SK-N-SH (cell line): Measurements from ENCODE around the gene GAS6. TPM values are rescaled to one million over a fixed set of nuclear protein-coding genes. Genes with fewer than 3 reads are reported as not detected.

Experiments used
- CTCF ChIA-PET: fragments of 300-600, 350-600 bp; formaldehyde crosslinking; extraction: SDS; loops from one replicate; lab custom pipeline; 2021; lab: Yijun Ruan, JAX
- POLR2A ChIA-PET: fragments of 350-600 bp; sonication (Branson Sonifier 250); formaldehyde crosslinking; extraction: SDS; loops from one replicate; lab custom pipeline; 2020; ENCODE audit warnings: antibody characterized with exemption, inconsistent platforms; lab: Yijun Ruan, JAX
- DNase-seq: peaks from one replicate; pipeline ENCODE4 v3.0.0; 2012
- H2AFZ ChIP-seq: fragments of 200-600 bp; sonication (generic); 2 replicates; pipeline ENCODE4 v1.8.1; 2016; ENCODE audit warnings: antibody characterized with exemption, mild to moderate bottlenecking, low read depth
- H3F3A ChIP-seq: fragments of 200-600 bp; sonication (generic); replicated peaks from 2 replicates; pipeline ENCODE3; 2016; ENCODE audit warnings: antibody characterized with exemption, mild to moderate bottlenecking; ENCODE audit not compliant: insufficient read depth
- H3K27ac ChIP-seq, 2 experiments: fragments of 200-500 bp in 1 of 2; fragments of 200-600 bp in 1 of 2; sonication (Bioruptor generic) in 1 of 2; sonication (generic), shearing (Covaris generic) in 1 of 2; 2 replicates each; pipeline versions ENCODE4 v1.5.1 to v1.6.1; 2014 to 2016; ENCODE audit warnings: low read depth in 2 of 2, inconsistent platforms in 1 of 2, low read length in 1 of 2, mild to moderate bottlenecking in 1 of 2, mixed read lengths in 1 of 2
- H3K27me3 ChIP-seq: fragments of 200-600 bp; sonication (generic), shearing (Covaris generic); 2 replicates; pipeline ENCODE4 v1.6.1; 2016; ENCODE audit warnings: mixed run types; ENCODE audit not compliant: insufficient read depth
- H3K36me3 ChIP-seq, 2 experiments: fragments of 200-500 bp in 1 of 2; fragments of 200-600 bp in 1 of 2; sonication (Bioruptor generic) in 1 of 2; sonication (generic) in 1 of 2; replicated peaks in 1 of 2; 2 replicates each; pipeline versions ENCODE3 to v1.5.1; 2014 to 2016; ENCODE audit warnings: low read length in 1 of 2, mild to moderate bottlenecking in 1 of 2; ENCODE audit not compliant: insufficient read depth in 2 of 2, control insufficient read depth in 1 of 2
- H3K4me1 ChIP-seq, 2 experiments: fragments of 200-500 bp in 1 of 2; fragments of 200-600 bp in 1 of 2; sonication (Bioruptor generic) in 1 of 2; sonication (generic), shearing (Covaris generic) in 1 of 2; 2 replicates each; pipeline versions ENCODE4 v1.5.1 to v1.6.1; 2014 to 2016; ENCODE audit warnings: low read depth in 1 of 2, low read length in 1 of 2, mixed run types in 1 of 2; ENCODE audit not compliant: insufficient read depth in 2 of 2, control insufficient read depth in 1 of 2
- H3K4me2 ChIP-seq: fragments of 200-600 bp; sonication (generic), shearing (Covaris generic); 2 replicates; pipeline ENCODE4 v1.6.1; 2017; ENCODE audit warnings: mixed run types
- H3K4me3 ChIP-seq, 2 experiments: fragments of 200-500 bp in 1 of 2; fragments of 200-600 bp in 1 of 2; sonication (Bioruptor generic) in 1 of 2; sonication (generic), shearing (Covaris generic) in 1 of 2; 2 replicates each; pipeline versions ENCODE4 v1.5.1 to v1.8.1; 2014 to 2016; ENCODE audit warnings: low read depth in 2 of 2, inconsistent platforms in 1 of 2, low read length in 1 of 2, mild to moderate bottlenecking in 1 of 2, mixed read lengths in 1 of 2, moderate library complexity in 1 of 2
- H3K79me2 ChIP-seq: fragments of 200-600 bp; sonication (generic); 2 replicates; pipeline ENCODE4 v1.8.1; 2017; ENCODE audit warnings: mild to moderate bottlenecking; ENCODE audit not compliant: insufficient read depth
- H3K9ac ChIP-seq: fragments of 200-600 bp; sonication (generic); 2 replicates; pipeline ENCODE4 v1.6.1; 2017; ENCODE audit warnings: mixed run types
- H3K9me2 ChIP-seq: fragments of 200-600 bp; sonication (generic); 2 replicates; pipeline ENCODE4 v1.6.1; 2017; ENCODE audit warnings: mixed run types
- H3K9me3 ChIP-seq: fragments of 200-600 bp; sonication (generic); 2 replicates; pipeline ENCODE4 v1.6.1; 2017; ENCODE audit warnings: mixed run types, mild to moderate bottlenecking, moderate library complexity
- H4K20me1 ChIP-seq: fragments of 200-600 bp; sonication (generic); 2 replicates; pipeline ENCODE4 v1.6.1; 2017; ENCODE audit warnings: mild to moderate bottlenecking, mixed run types; ENCODE audit not compliant: insufficient read depth
- CHD2 ChIP-seq: fragments of 150-350 bp; IDR thresholded peaks from 2 replicates; pipeline ENCODE4 v1.6.1; 2018; ENCODE audit warnings: low read length; ENCODE audit not compliant: partially characterized antibody
- ELF1 ChIP-seq: IDR thresholded peaks from 2 replicates; pipeline ENCODE4 v1.4.0; 2012
- GATA2 ChIP-seq: sonication (generic); formaldehyde crosslinking; IDR thresholded peaks from 2 replicates; pipeline ENCODE4 v1.5.0; 2020; ENCODE audit warnings: mild to moderate bottlenecking, missing genetic modification reagents
- MXI1 ChIP-seq: IDR thresholded peaks from 2 replicates; pipeline ENCODE4 v1.6.1; 2012; ENCODE audit warnings: mild to moderate bottlenecking, low read depth, low read length, improper control_type of control experiment
- POLR2AphosphoS5 ChIP-seq: IDR thresholded peaks from 2 replicates; pipeline ENCODE4 v1.6.1; 2012; ENCODE audit warnings: low read depth, low read length
- RAD21 ChIP-seq: IDR thresholded peaks from 2 replicates; pipeline ENCODE4 v1.6.1; 2012; ENCODE audit warnings: mild to moderate bottlenecking, low read length
- SMC3 ChIP-seq: IDR thresholded peaks from 2 replicates; pipeline ENCODE4 v1.6.1; 2012; ENCODE audit warnings: low read depth, low read length, improper control_type of control experiment
- TCF12 ChIP-seq: IDR thresholded peaks from 2 replicates; pipeline ENCODE4 v1.4.0; 2012
- WGBS: methylation state at CpG from one replicate; pipeline ENCODE4 v1.1.6; 2017; ENCODE audit warnings: low lambda C conversion rate; 5-methylcytosine and 5-hydroxymethylcytosine counted together
- polyA plus RNA-seq, 3 experiments: library from polyadenylated mRNA; depleted of rRNA; stranded (reverse); fragments of >200 nt; gene quantifications; 2 replicates each; pipeline ENCODE4 v1.2.3, GENCODE V29; 2012
- TF ChIP-seq, protein P1 (sequence below): IDR thresholded peaks from 2 replicates; pipeline ENCODE4 v1.4.0; 2012; ENCODE audit warnings: low read depth, borderline replicate concordance
- TF ChIP-seq, protein P2 (sequence below): fragments of 200-600 bp; sonication (generic); IDR thresholded peaks from 2 replicates; pipeline ENCODE4 v1.6.1; 2017; ENCODE audit warnings: antibody characterized with exemption, mild to moderate bottlenecking, moderate library complexity
- TF ChIP-seq, protein P3 (sequence below): IDR thresholded peaks from 2 replicates; pipeline ENCODE4 v1.6.1; 2012; ENCODE audit warnings: mild to moderate bottlenecking, low read depth, low read length, moderate library complexity
- TF ChIP-seq, protein P4 (sequence below): IDR thresholded peaks from 2 replicates; pipeline ENCODE4 v1.4.0; 2012; ENCODE audit warnings: low read depth, borderline replicate concordance

GAS6 gene
- polyA plus RNA-seq, 1 of the 3 experiments (the other 2 are of a cell fraction), result 380 TPM

DNA sequence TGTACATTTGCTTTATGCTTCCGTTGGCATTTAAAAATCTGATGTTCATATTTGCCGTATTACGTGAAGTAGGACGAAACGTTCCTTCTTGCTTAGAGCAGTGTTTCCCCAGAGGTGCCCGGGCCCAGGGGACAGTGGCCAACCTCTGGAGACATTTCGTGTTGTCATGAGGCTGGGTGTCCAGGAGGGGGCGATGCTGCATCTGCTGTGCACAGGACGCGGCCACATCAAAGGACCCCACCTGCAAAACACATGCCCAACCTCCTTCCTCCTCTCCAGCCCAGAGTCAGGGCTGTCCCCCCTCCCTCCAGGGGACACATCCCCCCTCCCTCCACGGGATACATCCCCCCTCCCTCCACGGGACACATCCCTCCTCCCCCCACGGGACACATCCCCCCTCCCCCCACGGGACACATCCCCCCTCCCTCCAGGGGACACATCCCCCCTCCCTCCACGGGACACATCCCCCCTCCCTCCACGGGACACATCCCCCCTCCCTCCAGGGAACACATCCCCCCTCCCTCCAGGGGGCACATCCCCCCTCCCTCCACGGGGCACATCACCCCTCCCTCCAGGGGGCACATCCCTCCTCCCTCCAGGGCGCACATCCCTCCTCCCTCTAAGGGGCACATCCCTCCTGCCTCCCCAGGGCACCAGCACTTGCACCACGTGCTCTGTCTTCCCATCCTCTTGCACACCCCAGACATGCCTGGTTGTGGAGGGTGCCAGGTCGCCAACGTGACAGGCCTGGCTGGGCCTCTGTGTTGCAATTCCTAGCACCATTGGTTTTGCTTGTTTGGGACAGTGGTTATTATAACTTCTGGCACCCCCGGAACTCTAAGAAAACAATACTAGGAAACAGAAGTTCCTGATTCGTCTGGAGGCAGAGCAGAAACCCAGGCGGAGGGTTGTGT is 46.7 kb downstream of the GAS6 start:
- no peaks in the 10 kb centered on the region for H3K9me3 ChIP-seq
- H3K9me2 ChIP-seq, result no peaks in the 10 kb centered on the region
- no peaks in the 10 kb centered on the region for H3K27me3 ChIP-seq
- peaks cover 36 to 52% of the 10 kb centered on the region in 2 experiments; a peak in 3 of 4 replicates for H3K4me1 ChIP-seq
- H3K4me3 ChIP-seq, result peak overlapping the region in 1 of 2 experiments; percentile 40; a peak in 1 of 4 replicates
- H3K79me2 ChIP-seq, result no peaks in the 10 kb centered on the region; the same call in 1 of the 2 replicates
- peak overlapping the region; percentile 37; the same call in 1 of the 2 replicates for H3K4me2 ChIP-seq
- H2AFZ ChIP-seq, result no peak overlapping the region
- WGBS, result 28% methylated on average over 20 of the region's 24 CpGs
- POLR2A ChIA-PET, result no interaction called here
- peaks cover 30% of the 10 kb centered on the region for H3F3A ChIP-seq
- no peak overlapping the region for H3K9ac ChIP-seq
- CTCF ChIA-PET, result interaction anchor here (0.7 to 2.6 kb wide), 15 partner anchors 10 to 419 kb away, joined by 3 to 13 read pairs (median 3); no protein-coding TSS in a partner anchor
- peak overlapping the region in 1 of 2 experiments; percentile 60; a peak in 2 of 4 replicates for H3K27ac ChIP-seq
- peak; percentile 91 for DNase-seq
- no peaks in the 10 kb centered on the region for H4K20me1 ChIP-seq
- peaks cover 0 to 4% of the 10 kb centered on the region in 2 experiments for H3K36me3 ChIP-seq
- TF ChIP-seq SMC3 (peak; percentile 91), CHD2 (peak; percentile 54), MXI1 (peak; percentile 37; the same call in 1 of the 2 replicates), ELF1 (no peak), TCF12 (peak; percentile 49; the same call in 1 of the 2 replicates), RAD21 (peak; percentile 97)
- TF ChIP-seq, protein P1, sequence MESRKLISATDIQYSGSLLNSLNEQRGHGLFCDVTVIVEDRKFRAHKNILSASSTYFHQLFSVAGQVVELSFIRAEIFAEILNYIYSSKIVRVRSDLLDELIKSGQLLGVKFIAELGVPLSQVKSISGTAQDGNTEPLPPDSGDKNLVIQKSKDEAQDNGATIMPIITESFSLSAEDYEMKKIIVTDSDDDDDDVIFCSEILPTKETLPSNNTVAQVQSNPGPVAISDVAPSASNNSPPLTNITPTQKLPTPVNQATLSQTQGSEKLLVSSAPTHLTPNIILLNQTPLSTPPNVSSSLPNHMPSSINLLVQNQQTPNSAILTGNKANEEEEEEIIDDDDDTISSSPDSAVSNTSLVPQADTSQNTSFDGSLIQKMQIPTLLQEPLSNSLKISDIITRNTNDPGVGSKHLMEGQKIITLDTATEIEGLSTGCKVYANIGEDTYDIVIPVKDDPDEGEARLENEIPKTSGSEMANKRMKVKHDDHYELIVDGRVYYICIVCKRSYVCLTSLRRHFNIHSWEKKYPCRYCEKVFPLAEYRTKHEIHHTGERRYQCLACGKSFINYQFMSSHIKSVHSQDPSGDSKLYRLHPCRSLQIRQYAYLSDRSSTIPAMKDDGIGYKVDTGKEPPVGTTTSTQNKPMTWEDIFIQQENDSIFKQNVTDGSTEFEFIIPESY, result no peak
- TF ChIP-seq, protein P2, sequence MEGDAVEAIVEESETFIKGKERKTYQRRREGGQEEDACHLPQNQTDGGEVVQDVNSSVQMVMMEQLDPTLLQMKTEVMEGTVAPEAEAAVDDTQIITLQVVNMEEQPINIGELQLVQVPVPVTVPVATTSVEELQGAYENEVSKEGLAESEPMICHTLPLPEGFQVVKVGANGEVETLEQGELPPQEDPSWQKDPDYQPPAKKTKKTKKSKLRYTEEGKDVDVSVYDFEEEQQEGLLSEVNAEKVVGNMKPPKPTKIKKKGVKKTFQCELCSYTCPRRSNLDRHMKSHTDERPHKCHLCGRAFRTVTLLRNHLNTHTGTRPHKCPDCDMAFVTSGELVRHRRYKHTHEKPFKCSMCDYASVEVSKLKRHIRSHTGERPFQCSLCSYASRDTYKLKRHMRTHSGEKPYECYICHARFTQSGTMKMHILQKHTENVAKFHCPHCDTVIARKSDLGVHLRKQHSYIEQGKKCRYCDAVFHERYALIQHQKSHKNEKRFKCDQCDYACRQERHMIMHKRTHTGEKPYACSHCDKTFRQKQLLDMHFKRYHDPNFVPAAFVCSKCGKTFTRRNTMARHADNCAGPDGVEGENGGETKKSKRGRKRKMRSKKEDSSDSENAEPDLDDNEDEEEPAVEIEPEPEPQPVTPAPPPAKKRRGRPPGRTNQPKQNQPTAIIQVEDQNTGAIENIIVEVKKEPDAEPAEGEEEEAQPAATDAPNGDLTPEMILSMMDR, result peak; percentile 82

DNA sequence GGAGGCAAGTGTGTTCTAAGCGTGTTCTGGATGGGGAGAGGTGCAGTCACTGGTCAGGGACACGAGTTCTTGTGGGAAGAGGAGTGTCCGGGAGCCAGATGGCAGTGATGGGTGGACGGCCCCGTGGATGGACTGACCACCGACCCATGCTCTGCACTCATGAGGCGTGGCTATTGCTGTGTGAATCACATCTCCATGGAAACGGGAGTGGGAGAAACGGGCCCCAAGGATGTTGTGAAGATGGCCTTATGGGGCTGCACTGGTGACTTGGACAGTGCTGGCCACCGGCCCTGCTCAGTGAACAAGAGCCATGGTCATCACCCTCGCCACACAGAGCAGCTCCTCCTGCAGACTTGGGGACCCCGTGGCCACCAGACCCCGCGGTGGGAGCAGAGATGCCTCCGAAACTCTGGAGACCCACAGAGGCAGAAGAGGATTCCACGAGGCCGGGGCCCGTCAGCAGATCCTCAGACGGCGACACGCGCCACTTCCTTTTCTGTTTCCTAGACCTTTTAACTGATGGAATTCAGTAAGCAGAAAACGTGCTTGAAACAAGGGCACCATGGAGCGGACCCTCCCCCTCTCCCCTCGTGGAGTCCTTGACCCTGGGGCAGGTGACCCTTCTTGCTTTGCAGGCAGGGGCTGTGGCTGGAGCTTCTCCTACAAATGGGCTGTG is 47.5 kb downstream of the GAS6 start:
- POLR2A ChIA-PET, result no interaction called here
- Histone ChIP-seq H3K9ac (no peak overlapping the region), H2AFZ (no peak overlapping the region)
- TF ChIP-seq, protein P1, result no peak
- TF ChIP-seq POLR2AphosphoS5 (no peak; the same call in 1 of the 2 replicates), GATA2 (CRISPR knock-in tag) (no peak)
- TF ChIP-seq, protein P3, sequence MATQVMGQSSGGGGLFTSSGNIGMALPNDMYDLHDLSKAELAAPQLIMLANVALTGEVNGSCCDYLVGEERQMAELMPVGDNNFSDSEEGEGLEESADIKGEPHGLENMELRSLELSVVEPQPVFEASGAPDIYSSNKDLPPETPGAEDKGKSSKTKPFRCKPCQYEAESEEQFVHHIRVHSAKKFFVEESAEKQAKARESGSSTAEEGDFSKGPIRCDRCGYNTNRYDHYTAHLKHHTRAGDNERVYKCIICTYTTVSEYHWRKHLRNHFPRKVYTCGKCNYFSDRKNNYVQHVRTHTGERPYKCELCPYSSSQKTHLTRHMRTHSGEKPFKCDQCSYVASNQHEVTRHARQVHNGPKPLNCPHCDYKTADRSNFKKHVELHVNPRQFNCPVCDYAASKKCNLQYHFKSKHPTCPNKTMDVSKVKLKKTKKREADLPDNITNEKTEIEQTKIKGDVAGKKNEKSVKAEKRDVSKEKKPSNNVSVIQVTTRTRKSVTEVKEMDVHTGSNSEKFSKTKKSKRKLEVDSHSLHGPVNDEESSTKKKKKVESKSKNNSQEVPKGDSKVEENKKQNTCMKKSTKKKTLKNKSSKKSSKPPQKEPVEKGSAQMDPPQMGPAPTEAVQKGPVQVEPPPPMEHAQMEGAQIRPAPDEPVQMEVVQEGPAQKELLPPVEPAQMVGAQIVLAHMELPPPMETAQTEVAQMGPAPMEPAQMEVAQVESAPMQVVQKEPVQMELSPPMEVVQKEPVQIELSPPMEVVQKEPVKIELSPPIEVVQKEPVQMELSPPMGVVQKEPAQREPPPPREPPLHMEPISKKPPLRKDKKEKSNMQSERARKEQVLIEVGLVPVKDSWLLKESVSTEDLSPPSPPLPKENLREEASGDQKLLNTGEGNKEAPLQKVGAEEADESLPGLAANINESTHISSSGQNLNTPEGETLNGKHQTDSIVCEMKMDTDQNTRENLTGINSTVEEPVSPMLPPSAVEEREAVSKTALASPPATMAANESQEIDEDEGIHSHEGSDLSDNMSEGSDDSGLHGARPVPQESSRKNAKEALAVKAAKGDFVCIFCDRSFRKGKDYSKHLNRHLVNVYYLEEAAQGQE, result no peak
- TF ChIP-seq, protein P4, sequence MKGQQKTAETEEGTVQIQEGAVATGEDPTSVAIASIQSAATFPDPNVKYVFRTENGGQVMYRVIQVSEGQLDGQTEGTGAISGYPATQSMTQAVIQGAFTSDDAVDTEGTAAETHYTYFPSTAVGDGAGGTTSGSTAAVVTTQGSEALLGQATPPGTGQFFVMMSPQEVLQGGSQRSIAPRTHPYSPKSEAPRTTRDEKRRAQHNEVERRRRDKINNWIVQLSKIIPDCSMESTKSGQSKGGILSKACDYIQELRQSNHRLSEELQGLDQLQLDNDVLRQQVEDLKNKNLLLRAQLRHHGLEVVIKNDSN, result no peak

More for the DNA sequence above, 47.5 kb downstream of the GAS6 start:
- peak overlapping the region; percentile 37; the same call in 1 of the 2 replicates for H3K4me2 ChIP-seq
- no peak overlapping the region for H3K27ac ChIP-seq
- H3K27me3 ChIP-seq, result no peaks in the 10 kb centered on the region
- H4K20me1 ChIP-seq, result no peaks in the 10 kb centered on the region
- DNase-seq, result no peak
- no peaks in the 10 kb centered on the region; the same call in 1 of the 2 replicates for H3K79me2 ChIP-seq
- H3K9me3 ChIP-seq, result no peaks in the 10 kb centered on the region
- CTCF ChIA-PET, result interaction anchor here (0.5 to 1.7 kb wide), 15 partner anchors 10 to 420 kb away, joined by 3 to 13 read pairs (median 3); no protein-coding TSS in a partner anchor
- no peaks in the 10 kb centered on the region for H3K9me2 ChIP-seq
- peak overlapping the region in 1 of 2 experiments; percentile 40; a peak in 1 of 4 replicates for H3K4me3 ChIP-seq
- peaks cover 0 to 4% of the 10 kb centered on the region in 2 experiments for H3K36me3 ChIP-seq
- peaks cover 28 to 48% of the 10 kb centered on the region in 2 experiments; a peak in 3 of 4 replicates for H3K4me1 ChIP-seq
- peaks cover 22% of the 10 kb centered on the region for H3F3A ChIP-seq
- 59% methylated on average over 17 of the region's 25 CpGs for WGBS
